ENCODE data around the gene PPDPF.

GRCh38 chr20:63501818-63502670 is 18.5 kb upstream of the PPDPF start:
- TF ChIP-seq, protein P1, sequence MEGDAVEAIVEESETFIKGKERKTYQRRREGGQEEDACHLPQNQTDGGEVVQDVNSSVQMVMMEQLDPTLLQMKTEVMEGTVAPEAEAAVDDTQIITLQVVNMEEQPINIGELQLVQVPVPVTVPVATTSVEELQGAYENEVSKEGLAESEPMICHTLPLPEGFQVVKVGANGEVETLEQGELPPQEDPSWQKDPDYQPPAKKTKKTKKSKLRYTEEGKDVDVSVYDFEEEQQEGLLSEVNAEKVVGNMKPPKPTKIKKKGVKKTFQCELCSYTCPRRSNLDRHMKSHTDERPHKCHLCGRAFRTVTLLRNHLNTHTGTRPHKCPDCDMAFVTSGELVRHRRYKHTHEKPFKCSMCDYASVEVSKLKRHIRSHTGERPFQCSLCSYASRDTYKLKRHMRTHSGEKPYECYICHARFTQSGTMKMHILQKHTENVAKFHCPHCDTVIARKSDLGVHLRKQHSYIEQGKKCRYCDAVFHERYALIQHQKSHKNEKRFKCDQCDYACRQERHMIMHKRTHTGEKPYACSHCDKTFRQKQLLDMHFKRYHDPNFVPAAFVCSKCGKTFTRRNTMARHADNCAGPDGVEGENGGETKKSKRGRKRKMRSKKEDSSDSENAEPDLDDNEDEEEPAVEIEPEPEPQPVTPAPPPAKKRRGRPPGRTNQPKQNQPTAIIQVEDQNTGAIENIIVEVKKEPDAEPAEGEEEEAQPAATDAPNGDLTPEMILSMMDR (IDR thresholded peaks at IDR 0.05): no peak
- peak in 1 of 2 donors; percentile 14 for TF ChIP-seq POLR2A (IDR thresholded peaks at IDR 0.05)
